ENCODE results near the gene NR1H3.

Gene NR1H3

DNA sequence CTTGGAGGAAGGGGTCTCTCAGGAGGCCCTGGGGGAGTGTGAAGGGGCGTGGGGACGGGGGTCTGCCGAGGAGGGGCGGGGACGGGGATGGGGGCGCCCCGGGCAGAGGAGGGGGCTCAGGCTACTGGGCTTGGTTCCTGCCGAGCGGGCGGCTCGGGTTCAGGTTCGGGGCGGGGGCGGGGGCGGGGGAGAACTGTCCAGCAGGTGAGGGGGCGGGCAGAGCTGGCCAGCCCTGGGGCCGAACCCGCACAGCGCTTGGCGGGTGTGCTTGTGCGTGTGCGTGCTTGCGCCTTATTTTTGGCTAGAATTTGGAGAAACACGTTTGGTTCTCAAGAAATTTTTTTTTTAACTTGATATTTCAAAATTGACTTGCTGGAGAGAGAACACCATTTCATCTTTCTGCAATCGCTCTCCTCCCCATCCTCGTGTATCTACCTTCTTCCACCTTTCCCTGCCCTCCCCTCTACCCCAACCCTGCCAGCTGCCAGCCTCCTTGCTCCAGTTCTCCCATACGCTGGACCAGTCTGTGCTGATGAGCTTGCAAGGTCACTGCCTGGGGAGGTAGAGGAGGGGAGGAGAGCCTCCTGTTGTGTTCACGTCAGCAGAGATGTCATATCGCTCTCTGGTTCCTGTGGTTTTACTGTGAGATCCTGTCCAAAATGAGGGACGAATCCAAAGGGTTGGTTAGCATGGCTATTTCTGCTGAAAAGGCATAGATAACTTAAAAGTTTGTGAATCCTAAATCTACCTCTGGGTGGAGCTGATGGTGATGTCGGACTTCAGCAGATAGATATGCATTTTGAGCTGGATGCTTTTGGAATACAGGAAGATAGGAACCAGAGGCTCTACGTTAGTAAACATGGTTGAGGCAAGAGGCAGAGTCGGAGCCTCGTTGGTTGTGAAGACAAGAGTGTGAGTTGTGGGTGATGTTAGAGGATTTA lies 12.8 kb downstream of the NR1H3 start:
- peak; percentile 50 for DNase-seq

DNA sequence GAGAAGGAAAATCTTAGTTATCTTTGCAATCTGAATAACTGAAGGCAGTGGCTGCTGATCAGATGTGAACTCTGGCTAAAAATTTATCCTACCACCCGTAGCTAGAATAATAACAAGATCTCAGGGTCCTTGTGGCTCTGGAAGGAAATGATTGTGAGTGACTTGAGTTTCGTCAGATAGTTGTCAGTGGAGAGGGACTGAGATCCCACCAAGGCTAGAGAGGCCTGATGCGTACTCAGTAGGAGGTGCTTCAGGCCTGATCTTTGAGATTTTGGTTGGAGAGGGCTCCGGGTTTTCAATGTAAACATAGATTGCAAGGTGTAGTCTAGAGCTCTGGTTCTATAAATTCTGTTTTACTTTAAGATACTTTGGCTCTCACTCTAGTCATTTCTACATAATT lies 13.5 kb downstream of the NR1H3 start:
- DNase-seq, result no peak

DNA sequence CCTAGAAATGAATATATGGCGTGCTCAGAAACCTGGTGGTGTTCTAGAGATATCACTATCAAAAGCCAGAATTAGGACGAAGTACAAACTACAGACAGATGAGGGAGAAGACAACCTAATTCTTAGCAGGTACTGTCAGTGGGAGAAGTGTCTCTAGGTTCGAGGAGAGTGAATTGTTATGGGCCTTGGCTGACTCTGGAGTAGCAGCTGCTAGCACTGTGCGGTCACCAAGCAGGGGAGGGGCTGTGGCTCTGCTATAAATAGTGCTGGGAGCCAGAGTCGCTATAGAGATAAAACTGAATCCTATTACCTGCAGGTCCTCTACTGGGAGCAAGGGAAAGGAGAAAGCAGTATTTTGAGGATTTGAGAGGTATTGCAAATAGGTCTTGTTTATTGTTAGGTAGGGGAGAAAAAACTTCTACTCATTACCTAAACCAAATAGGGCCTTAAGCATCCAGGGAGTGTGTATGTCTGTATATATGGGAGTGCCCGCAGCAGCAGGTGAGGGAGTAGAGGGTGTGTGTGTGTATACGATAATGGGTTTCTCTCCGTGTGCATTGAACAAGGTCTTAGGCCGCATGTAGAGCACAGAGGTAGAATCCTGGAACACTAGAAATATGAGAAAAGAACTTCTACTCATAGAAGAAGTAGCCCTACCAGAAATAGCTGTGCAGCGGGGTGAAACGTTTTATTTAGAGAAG lies 14.3 kb downstream of the NR1H3 start:
- DNase-seq, result peak; percentile 68

DNA sequence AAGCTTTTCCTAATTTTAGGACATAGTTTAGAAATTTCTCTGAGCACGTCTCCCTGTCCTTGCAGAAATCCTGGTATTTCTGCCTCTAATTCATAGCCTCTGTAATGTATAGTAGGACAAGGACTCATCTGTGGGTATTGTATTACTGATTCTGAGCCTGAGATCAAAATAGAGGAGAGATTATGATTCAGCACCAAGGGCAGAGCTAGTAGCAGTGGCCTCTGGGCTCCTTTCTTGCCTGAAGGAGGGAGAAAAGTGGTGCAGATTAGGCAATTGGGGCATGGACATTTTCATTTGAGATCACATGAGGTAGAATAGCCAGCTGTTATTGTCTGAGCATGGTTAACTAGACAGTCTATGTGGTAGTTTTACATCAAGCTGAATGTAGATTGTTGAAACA lies 14.9 kb downstream of the NR1H3 start:
- no peak for DNase-seq

DNA sequence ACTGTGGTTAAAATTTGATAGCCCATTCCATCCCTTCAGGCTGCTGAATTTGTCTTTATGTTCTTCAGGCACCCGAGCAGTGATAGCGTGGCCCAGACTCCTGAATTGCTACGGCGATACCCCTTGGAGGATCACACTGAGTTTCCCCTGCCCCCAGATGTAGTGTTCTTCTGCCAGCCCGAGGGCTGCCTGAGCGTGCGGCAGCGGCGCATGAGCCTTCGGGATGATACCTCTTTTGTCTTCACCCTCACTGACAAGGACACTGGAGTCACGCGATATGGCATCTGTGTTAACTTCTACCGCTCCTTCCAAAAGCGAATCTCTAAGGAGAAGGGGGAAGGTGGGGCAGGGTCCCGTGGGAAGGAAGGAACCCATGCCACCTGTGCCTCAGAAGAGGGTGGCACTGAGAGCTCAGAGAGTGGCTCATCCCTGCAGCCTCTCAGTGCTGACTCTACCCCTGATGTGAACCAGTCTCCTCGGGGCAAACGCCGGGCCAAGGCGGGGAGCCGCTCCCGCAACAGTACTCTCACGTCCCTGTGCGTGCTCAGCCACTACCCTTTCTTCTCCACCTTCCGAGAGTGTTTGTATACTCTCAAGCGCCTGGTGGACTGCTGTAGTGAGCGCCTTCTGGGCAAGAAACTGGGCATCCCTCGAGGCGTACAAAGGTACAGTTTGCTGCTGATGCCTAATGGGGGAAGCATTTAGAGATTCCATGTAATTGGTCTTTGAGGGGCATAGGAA lies 16.9 kb downstream of the NR1H3 start:
- no peak for DNase-seq

DNA sequence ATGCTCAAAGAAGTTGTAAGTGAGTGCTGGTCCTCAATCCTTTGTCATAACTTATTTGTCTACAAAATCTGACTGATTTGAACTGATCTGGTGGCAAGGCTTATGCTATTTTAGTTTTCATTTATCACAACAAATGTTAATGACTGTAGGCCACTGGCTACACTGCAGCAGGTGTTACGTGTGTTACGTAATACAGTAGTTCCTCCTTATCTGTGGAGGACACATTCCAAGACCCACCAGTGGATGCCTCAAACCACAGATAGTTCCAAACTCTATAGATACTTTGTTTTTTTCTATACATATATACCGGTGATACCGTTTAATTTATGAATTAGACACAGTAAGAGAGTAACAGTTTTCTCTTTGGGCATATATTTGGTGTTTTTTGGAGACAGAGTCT lies 19.1 kb downstream of the NR1H3 start:
- no peak for DNase-seq

DNA sequence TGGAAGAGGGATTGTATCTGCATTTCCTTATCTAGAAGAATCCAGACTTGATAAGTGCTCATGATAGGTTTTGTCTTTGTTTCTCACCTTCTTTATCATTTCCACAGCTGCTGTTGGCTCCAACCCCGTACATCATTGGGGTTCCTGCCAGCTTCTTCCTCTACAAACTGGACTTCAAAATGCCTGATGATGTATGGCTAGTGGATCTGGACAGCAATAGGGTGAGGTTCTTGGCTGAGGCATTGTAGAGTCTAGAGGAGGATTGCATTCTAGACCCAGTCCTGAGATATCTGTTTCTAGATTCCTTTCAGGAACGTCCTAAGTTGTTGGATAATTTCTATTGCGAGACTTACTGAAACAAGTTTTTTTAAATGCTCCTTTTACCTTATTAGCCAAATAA lies 20.3 kb downstream of the NR1H3 start:
- DNase-seq, result no peak

DNA sequence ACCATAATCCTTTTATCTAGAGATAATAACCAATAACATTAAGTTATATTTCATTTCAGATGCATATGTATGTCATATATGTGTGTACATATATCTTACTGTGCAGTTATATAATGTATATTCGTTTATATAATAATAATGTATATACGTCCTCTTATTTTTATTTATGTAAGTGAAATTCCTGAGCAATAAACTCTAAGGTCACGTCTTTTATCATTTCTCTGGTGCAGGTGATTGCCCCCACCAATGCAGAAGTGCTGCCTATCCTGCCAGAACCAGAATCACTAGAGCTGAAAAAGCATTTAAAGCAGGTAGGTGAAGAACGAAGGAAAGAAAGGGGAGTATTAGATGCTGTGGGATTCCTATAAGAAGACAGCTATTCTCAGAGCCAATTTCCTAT lies 21.0 kb downstream of the NR1H3 start:
- no peak for DNase-seq

DNA sequence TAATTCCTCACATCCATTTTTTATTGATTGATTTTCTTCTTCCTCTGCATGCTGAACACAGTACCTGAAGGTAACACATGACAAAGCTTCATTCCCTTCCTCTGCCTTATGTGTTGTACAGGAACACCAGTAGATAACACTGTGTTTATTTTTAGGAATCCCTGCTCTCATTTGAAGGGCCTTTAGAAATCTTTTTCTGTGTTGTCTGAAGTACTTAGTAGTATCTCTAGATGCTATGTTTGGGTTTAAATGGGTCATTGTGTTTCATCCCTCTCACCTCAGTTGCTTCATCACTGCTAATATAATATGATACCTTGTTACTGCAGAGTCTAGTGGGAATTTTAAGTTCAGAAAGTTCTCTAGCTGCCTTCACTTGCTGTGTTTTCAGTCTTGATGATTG lies 22.3 kb downstream of the NR1H3 start:
- DNase-seq, result no peak

DNA sequence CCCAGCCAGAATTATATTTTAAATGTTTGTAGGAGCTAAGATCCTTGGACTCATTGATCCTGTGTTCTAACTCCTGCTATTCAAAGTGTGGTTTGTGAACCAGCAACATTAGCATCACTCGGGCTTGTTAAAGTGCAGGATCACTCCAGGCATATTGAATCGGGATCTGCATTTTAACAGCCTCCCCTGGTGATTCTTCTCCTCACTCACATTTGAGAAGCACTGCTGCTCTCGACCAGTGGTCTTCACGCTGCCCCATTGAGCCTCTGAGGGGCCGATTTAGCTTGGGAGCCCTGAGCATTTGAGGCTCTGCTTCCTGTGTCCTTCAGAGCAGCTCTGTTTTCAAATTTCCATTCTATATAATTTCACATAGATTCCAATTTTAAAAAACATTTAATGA lies 23.1 kb downstream of the NR1H3 start:
- no peak for DNase-seq

DNA sequence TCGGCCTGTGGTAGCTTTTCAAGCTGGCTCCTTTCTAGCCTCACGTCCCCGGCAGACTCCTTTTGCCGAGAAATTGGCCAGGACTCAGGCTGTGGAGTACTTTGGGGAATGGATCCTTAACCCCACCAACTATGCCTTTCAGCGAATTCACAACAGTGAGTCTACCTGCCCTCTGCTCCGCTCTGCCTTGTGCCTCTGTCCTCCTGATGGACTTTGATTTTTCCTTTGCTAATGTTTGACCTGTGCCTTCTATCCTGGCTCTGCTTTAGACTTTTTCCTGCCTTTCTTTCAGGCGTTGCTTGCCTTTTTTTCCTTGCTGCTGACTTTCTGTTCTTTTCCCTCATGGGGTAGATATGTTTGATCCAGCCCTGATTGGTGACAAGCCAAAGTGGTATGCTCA lies 24.7 kb downstream of the NR1H3 start:
- no peak for DNase-seq

DNA sequence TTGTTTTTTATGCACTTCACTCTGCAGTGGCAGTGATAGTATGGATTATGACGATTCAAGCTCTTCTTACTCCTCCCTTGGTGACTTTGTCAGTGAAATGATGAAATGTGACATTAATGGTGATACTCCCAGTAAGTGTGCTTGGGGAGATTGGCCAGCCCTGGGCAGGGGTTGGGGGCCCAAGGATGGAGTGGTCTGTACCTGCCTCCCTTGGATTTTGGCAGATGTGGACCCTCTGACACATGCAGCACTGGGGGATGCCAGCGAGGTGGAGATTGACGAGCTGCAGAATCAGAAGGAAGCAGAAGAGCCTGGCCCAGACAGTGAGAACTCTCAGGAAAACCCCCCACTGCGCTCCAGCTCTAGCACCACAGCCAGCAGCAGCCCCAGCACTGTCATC lies 26.4 kb downstream of the NR1H3 start:
- DNase-seq, result no peak

DNA sequence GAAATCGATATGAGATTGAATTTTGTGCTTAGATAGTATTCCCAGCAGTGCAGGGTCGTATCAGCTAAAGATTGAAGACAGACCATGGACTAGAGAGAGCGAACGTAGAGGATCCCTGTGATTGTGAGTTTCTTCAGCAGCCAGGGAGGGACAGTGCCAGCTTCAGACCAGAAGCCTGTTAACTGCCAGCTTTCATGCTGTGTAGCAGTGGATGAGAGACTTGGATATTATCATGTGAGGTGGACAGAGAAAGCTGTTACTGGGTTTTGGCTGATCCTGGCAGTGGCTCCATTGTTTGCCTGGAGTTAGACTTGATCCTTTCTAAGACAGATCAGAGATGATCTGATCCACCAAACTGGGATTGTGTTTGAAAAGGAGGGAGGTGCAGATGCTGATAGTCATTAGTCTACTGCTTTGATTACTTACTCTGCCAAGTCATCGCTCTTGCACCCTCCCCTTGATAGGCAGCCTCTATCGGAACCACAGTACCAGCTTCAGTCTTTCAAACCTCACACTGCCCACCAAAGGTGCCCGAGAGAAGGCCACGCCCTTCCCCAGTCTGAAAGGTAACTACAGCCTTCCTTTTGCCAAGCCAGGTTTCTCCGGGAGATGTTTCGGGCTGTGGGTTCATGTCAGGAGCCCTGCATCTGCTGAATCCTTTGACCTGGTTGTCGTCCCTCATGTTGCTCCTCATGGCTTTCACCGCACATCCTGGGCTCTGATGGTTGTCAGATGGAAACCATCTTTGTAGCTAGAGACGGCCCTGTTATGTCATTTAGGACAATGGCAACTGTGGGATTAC lies 28.4 kb downstream of the NR1H3 start:
- DNase-seq, result no peak

DNA sequence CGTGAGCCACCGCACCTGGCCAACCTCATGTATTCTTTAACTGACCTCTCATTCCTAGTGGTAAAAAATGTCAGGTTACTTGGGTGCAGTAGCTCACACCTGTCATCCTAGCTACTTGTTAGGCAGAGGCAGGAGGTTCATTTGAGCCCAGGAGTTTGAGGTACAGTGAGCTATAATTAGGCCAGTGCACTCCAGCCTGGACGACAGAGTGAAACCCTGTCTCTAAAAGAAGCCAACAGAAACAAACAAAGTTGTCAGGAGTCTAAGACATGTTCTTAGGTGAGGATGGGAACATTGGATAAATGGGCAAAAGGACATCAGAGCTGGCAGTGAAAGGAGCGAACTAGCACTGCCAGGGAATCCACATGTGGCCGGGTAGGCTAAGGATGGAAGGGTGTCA lies 30.3 kb downstream of the NR1H3 start:
- DNase-seq, result no peak

DNA sequence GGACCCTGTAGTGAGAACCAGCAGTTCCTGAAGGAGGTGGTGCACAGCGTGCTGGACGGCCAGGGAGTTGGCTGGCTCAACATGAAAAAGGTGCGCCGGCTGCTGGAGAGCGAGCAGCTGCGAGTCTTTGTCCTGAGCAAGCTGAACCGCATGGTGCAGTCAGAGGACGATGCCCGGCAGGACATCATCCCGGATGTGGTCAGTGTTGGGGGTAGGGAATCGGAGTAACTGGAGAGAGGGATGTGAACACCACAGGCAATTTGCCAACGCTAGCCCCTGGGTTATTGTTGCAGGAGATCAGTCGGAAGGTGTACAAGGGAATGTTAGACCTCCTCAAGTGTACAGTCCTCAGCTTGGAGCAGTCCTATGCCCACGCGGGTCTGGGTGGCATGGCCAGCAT lies 32.1 kb downstream of the NR1H3 start:
- no peak for DNase-seq

DNA sequence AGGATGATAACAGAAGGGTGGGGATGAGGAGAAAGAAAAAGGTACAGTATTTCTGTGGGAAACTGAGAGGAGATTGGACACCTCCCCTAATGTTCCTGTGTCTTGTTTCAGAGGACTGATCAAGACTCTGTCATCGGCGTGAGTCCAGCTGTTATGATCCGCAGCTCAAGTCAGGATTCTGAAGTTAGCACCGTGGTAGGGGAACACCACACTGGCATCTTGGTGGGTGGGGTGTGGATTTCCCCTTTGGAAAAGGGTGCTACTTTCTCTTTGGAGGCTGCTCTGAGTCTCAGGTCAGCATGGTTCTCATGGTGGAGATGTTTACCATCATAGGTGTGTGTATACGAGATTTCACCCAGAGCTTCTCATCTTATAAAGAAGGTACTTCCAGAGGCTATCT lies 37.6 kb downstream of the NR1H3 start:
- DNase-seq, result no peak

DNA sequence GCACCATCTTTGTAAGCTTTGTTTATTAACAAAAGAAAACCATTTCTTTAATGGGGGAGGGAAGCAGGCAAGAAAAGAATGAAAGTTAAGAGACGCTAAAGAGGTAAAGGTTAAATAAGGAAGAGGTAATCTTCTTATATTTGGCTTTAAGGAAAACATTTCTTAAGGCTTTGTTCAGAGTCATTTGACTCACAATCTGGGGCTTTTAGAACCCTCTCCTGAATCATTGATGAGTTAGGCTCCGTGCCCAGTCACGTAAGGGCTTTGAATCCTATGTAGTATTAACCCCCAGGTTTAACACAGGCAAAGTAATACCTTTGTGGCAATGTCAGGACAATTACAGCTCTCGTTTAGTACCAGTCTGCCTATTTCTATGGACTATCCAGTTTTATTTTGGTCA lies 38.2 kb downstream of the NR1H3 start:
- DNase-seq, result no peak

DNA sequence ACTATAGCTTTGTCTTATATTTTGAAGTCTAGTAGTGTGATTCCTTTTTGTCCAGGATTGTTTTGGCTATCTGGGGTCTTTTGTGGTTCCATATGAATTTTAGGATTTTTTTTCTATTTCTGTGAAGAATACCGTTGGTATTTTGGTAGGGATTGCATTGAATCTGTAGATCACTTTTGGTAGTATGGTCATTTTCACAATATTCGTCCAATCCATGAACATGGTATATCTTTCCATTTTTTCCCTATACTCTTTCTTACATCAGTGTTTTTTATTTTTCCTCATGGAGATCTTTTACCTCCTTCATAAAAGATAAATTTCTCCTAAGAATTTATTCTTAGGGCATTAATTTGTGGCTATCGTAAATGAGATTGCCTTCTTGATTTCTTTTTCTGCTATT lies 41.3 kb downstream of the NR1H3 start:
- no peak for DNase-seq

DNA sequence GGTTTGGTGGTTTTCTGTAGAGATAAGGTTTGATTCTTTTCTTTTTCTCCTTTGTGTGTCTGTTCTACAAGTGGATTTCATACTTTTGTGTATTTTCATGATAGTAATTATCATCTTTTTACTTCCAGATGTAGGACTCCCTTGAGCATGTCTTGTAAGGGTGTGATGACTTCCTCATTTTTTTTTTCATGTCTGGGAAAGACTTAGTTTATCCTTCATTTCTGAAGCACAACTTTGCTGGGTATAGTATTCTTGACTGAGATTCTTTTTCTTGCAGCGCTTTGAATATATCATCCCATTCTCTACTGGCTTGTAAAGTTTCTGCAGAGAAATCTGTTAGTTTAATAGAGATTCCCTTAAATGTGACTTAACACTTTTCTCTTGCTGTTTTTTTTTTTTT lies 45.1 kb downstream of the NR1H3 start:
- no peak for DNase-seq

DNA sequence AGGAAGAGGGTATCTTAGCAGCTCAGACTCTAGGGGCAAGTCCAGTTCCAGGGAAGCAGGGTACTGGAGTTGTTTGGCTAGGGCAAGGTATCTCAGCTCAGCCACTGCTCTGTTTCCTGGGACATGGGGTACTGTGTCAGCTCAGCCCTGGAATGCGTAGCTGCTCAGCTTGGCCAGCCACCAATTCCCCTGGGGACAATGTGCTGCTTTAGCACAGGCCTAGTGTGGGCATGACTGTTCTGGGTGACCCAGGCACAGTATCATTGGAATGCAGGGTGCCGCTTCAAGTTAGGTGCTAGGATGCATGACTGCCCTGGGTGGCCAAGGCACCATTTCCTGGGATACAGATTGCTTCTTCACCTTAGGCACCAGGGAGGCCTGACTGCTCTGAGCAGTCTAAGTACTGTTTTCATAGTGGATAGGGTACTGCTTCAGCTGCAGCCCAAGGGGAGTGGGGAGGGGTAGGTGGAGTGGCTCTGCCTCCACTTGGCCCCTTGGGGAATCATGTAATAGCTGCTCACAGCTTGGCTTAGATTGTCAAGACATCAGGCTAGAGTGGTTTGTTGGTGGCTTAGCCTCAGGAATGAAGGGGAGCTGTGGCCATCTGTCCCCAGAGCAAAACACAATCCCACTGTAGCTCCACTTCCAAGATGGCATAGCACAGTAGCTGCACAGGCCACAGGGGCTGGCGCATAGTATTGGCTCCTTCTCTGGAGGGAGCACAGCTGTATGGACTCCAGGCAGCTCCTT lies 48.1 kb downstream of the NR1H3 start:
- peak; percentile 76 for DNase-seq

DNA sequence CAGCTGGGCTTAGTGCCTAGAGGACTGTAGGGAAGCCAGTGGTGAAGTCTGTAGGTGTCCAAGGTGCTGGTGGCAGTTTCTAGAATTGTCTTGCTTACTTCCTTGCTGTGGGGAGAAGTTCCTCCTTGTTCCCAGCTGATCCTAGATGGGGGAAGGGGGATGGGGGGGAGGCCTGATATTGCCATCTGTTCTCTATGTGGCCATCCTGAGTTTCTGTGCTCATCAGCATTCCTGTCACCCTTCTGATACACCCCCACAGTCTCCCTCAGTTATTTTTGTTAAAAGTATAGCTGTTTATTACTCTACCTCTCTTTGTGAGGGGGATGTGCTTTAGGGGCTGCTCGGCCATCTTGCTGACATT lies 48.7 kb downstream of the NR1H3 start:
- DNase-seq, result peak; percentile 46

Measured in NCI-H2171 treated with DMSO at 0.1 percent for 48 hours (cell line).